ENCODE data around the gene SH3PXD2A.

The SH3PXD2A gene

DNA sequence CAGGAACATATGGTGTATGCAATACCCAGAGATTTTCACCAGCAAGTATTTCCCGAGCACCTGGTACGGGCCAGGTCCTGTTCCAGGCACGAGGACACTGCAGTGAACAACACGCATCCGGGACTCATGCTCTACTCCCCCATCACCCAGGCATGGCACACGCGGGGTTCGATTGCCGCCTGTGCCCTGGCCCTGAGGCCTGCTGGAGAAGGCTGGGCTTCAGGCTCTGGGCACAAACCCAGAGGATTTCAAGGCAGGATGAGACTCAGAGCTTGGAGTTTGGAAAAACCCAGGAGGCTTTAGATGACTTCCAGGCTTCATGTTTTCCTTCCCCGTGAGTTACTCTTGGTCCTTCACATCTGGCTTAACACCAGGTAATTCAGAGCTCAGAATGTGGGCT, 218.4 kb downstream of the SH3PXD2A start (continued):
- TF ChIP-seq ZNF518A (tag by site-specific recombination; conservative IDR thresholded peaks at IDR 0.05; ENCODE audit: low read depth) (no peak), ZNF311 (tag by site-specific recombination; IDR thresholded peaks at IDR 0.05; ENCODE audit: borderline replicate concordance) (no peak), ZNF707 (tag by site-specific recombination; IDR thresholded peaks at IDR 0.05) (no peak), ZNF146 (tag by site-specific recombination; IDR thresholded peaks at IDR 0.05) (no peak)

DNA sequence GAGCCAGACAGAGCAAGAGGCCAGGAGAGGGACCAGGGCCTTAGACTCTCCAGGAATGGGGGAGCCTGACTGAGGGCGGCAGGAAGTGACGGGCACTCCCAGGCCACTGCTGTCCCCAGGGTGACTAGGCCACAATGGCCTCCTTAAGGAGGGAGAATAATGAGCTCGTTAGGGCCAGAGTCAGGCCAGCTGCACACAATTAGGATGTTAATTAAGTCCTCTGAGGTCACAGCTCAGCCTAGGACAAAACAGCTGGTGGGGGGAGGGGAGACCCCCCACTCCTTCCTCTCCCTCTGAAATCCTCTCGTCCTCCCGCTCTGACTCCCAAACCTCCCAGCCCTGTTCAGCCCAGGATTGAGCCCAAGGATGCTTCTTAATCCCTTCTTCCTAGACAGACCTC, 218.9 kb downstream of the SH3PXD2A start:
- H3K27ac ChIP-seq (ENCODE audit: extremely low read depth, low read depth, low read length): no peak overlapping the region
- no peak for TF ChIP-seq HOXD13 (CRISPR knock-in tag; IDR thresholded peaks at IDR 0.05; ENCODE audit: borderline replicate concordance)
- H3K36me3 ChIP-seq (ENCODE audit: control insufficient read depth in 2 of 2, insufficient read depth in 1 of 2, low read length in 2 of 2): peaks cover 0 to 77% of the 10 kb centered on the region in 2 experiments; a peak in 1 of 3 replicates
- no peaks in the 10 kb centered on the region for H3K4me1 ChIP-seq (ENCODE audit: control insufficient read depth, insufficient read depth, low read length)
- H3K4me3 ChIP-seq (ENCODE audit: low read depth, low read length): no peak overlapping the region
- H3K9me3 ChIP-seq (ENCODE audit: control insufficient read depth, insufficient read depth, low read depth, low read length): no peaks in the 10 kb centered on the region
- ChIA-PET CTCF (no interaction called here), POLR2A (no interaction called here)

- H3K4me1 ChIP-seq (ENCODE audit: control insufficient read depth, insufficient read depth, low read length): no peaks in the 10 kb centered on the region
- H3K27ac ChIP-seq (ENCODE audit: extremely low read depth, low read depth, low read length): no peak overlapping the region
- POLR2A ChIA-PET: no interaction called here
- CTCF ChIA-PET: no interaction called here
- no peak for TF ChIP-seq KLF8 (tag by site-specific recombination; IDR thresholded peaks at IDR 0.05)
- TF ChIP-seq, protein P1, sequence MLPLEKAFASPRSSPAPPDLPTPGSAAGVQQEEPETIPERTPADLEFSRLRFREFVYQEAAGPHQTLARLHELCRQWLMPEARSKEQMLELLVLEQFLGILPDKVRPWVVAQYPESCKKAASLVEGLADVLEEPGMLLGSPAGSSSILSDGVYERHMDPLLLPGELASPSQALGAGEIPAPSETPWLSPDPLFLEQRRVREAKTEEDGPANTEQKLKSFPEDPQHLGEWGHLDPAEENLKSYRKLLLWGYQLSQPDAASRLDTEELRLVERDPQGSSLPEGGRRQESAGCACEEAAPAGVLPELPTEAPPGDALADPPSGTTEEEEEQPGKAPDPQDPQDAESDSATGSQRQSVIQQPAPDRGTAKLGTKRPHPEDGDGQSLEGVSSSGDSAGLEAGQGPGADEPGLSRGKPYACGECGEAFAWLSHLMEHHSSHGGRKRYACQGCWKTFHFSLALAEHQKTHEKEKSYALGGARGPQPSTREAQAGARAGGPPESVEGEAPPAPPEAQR (tag by site-specific recombination; IDR thresholded peaks at IDR 0.05): no peak
- no peak for TF ChIP-seq ZEB2 (tag by site-specific recombination; IDR thresholded peaks at IDR 0.05)
- TF ChIP-seq ZNF701 (tag by site-specific recombination; IDR thresholded peaks at IDR 0.05): no peak
- no peak for TF ChIP-seq ZNF548 (tag by site-specific recombination; IDR thresholded peaks at IDR 0.05)
- TF ChIP-seq ZNF660 (tag by site-specific recombination; IDR thresholded peaks at IDR 0.05): no peak
- no peak for TF ChIP-seq ZNF266 (tag by site-specific recombination; IDR thresholded peaks at IDR 0.05; ENCODE audit: low read depth)
- no peak for TF ChIP-seq ZNF211 (tag by site-specific recombination; IDR thresholded peaks at IDR 0.05; ENCODE audit: low read depth)
- H3K9me3 ChIP-seq (ENCODE audit: control insufficient read depth, insufficient read depth, low read depth, low read length): no peaks in the 10 kb centered on the region
- peaks cover 0 to 72% of the 10 kb centered on the region in 2 experiments; a peak in 1 of 3 replicates for H3K36me3 ChIP-seq (ENCODE audit: control insufficient read depth in 2 of 2, insufficient read depth in 1 of 2, low read length in 2 of 2)
- no peak overlapping the region for H3K4me3 ChIP-seq (ENCODE audit: low read depth, low read length)
Observed at GRCh38 chr10:103635580-103635979, 219.8 kb downstream of the SH3PXD2A start.

DNA sequence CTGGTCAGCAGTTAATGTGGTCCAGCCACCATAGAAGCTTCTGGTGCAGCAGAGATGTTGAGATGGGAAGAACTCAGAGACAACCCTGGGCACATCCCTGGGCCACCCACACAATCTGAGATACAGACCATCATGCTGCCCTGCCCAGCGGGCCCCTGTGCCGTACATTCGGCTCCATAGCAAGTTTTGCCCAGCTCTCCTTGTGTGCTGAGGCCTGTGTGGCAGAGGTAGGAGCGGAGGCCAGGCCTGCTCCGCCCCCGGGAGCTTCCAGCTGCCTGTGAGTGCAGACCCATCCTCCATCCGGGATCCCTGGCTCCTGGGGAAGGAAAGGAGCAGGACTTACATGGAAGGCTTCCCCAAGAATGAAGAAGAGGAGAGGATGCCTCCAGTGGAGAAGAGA, 221.5 kb downstream of the SH3PXD2A start:
- Histone ChIP-seq H3K36me3 (ENCODE audit: control insufficient read depth in 2 of 2, insufficient read depth in 1 of 2, low read length in 2 of 2) (peaks cover 0 to 77% of the 10 kb centered on the region in 2 experiments; a peak in 1 of 3 replicates), H3K4me1 (ENCODE audit: control insufficient read depth, insufficient read depth, low read length) (no peaks in the 10 kb centered on the region), H3K9me3 (ENCODE audit: control insufficient read depth, insufficient read depth, low read depth, low read length) (no peaks in the 10 kb centered on the region), H3K27ac (ENCODE audit: extremely low read depth, low read depth, low read length) (no peak overlapping the region), H3K4me3 (ENCODE audit: low read depth, low read length) (no peak overlapping the region)
- ChIA-PET POLR2A (interaction anchor here (0.6 kb wide), 1 partner anchor 41 kb away, joined by 3 read pairs; no protein-coding TSS in a partner anchor), CTCF (interaction anchor here (0.6 to 1.5 kb wide), 3 partner anchors 22 to 52 kb away, joined by 3 to 4 read pairs (median 4); no protein-coding TSS in a partner anchor)
- no peak for TF ChIP-seq ZNF175 (tag by site-specific recombination; IDR thresholded peaks at IDR 0.05)
- TF ChIP-seq, protein P2, sequence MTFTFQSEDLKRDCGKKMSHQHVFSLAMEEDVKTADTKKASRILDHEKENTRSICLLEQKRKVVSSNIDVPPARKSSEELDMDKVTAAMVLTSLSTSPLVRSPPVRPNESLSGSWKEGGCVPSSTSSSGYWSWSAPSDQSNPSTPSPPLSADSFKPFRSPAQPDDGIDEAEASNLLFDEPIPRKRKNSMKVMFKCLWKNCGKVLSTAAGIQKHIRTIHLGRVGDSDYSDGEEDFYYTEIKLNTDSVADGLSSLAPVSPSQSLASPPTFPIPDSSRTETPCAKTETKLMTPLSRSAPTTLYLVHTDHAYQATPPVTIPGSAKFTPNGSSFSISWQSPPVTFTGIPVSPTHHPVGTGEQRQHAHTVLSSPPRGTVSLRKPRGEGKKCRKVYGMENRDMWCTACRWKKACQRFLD (tag by site-specific recombination; IDR thresholded peaks at IDR 0.05): no peak
- TF ChIP-seq ZNF624 (tag by site-specific recombination; IDR thresholded peaks at IDR 0.05): no peak
- TF ChIP-seq, protein P3, sequence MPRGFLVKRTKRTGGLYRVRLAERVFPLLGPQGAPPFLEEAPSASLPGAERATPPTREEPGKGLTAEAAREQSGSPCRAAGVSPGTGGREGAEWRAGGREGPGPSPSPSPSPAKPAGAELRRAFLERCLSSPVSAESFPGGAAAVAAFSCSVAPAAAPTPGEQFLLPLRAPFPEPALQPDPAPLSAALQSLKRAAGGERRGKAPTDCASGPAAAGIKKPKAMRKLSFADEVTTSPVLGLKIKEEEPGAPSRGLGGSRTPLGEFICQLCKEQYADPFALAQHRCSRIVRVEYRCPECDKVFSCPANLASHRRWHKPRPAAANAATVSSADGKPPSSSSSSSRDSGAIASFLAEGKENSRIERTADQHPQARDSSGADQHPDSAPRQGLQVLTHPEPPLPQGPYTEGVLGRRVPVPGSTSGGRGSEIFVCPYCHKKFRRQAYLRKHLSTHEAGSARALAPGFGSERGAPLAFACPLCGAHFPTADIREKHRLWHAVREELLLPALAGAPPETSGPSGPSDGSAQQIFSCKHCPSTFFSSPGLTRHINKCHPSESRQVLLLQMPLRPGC (tag by site-specific recombination; IDR thresholded peaks at IDR 0.05): no peak
